Amygdala (tissue), 56 donors: ENCODE results near the gene TNIK.
A peak's percentile ranks its signal among the peaks of the same experiment; 100 is the strongest.

ENCODE experiments used
- DNase-seq, 56 donors: peaks; one replicate each; lab custom pipeline; 2025; lab: John Stamatoyannopoulos, UW

TNIK gene

GRCh38 chr3:171459942-171460724 is at the start of gene TNIK:
TNIK (minus strand) TSS chr3:171460405; CDS start chr3:171460063, 342 bp downstream.
- DNase-seq, result peak; percentile 32 to 97 (median 91)

- DNase-seq, result no peak
These were observed 48.5 kb upstream of the TNIK start for GRCh38 chr3:171508676-171509075.

GRCh38 chr3:171508206-171508605 is 48.0 kb upstream of the TNIK start:
- DNase-seq, result no peak

GRCh38 chr3:171506743-171507319 is 46.6 kb upstream of the TNIK start:
- no peak for DNase-seq

- DNase-seq, result no peak
These were observed 45.7 kb upstream of the TNIK start for GRCh38 chr3:171505822-171506333.

DNA sequence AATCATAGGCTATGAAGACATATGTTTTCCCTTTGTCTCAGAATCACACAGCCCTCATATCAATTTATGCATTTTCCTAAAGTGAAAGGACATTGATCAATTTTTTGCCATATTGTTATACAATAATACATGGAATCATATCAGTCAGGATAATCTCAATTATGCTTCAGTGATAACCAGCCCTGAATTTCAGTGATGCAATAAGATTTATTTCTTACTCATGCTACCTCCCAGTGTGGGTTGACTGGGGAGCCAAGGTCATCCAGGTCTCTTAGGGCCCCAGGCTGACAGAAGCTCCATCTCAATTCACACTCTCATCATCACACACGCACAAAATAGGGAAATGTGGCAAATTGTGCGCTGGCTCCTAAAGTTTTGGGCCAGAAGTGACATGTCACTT is 44.2 kb upstream of the TNIK start:
- DNase-seq, result no peak

DNA sequence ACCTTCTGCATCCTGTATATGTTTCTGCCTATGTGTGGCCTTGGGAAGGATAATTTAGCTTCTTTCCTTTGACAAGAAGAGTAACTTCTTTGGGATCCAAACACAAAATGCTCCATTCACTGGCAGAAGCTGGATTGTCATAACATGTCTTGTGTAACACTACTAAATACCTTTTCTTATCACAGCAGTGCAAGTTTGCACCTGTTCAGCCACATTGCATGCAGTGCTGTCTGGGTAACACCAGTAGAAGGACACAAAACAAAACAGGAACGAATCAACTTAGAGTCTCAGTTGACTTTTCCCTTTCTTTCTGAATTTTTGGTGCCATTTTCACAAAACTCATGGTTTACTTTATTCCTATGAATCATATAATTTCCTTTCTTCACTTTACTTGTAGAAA is 43.6 kb upstream of the TNIK start:
- no peak for DNase-seq

DNA sequence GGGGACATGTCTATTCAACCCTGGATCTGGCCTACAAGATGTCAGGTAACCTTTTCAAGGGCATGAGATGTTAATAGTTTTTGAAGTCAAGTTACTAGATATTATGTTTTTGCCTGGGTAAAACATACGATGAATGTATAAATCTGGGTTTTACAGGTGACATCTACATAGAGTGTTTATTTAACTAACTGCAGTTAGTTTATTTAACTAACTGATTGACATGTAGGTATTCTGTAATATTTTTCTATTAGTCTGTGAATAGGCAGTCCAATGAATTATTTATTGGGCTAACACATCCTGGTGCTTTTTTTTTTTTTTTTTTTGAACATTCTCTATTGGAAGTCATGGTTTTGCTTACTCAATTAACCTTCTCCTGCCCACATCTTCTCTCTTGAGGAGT is 38.7 kb upstream of the TNIK start:
- no peak for DNase-seq

DNA sequence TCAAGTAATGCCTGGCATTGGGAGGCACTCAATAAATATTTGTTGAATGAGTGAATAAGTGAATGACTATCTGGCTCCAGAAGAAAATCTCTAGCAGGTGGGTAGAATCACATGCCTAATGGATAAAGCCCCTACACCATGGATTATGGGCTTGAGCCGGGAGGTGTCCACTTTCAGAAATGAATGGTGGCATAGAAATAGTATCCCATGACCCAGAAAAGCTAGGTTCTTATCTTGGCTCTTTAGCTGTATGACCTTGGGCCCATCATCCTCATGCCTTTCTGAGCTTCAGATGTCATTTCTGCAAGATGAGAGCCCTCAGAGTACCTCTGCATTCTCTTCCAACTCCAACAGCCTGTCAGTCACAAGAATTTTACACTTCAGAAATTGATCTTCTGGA is 37.3 kb upstream of the TNIK start:
- DNase-seq, result no peak

DNA sequence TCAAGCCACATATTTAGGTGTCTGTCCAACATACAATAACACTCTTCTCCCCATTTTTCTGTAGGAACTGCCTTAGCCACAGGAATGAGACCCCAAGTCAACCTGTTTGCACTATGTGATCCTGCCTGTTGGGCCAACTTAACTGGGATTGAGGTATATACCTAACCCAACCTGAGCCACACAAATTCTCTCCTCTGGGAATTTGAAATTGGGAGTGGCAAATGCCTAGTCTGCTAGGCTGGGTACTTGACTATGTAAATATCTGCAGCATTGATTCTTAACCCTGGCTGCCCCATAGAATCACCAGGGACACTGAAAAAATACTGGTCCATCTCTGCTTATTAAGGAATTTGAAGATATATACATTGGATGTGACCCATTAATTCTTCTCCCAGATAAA is 35.2 kb upstream of the TNIK start:
- DNase-seq, result no peak

GRCh38 chr3:171494457-171495109 is 34.4 kb upstream of the TNIK start:
- DNase-seq, result no peak

DNA sequence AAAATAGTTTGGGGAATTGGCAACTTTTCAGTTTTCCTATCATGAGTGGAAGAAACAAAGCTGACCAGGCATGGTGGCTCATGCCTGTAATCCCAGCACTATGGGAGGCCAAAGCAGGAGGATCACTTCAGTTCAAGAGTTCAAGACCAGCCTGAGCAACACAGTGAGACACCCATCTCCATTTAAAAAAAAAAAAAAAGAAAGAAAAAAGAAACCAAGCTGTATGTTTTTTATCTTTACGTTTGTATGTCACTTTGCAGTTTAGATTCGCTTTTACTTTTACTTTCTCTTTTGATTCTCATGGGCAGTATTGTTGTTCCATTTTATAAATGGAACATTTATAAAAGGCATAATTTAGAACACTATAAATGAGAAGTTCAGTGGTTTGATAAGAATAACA is 31.2 kb upstream of the TNIK start:
- DNase-seq, result no peak

DNA sequence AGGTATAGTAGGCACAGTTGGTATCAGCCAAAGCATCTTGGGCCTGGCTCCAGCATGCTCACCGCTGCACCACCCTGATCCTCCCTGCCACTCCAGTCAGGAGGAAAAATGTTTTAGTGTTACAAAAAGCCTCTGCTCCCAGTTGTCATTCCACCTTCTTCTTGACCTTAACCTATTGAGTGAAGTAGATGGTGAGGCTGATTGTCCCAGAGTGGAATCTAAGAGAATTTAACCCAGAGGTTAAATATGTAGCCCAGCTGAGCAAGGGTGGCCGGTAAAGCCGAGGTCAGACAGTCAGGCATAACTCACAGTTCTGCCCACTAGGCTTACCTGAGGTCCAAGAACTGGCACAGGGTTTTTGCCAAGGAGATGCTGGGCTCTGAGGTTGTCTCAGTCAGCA is 30.7 kb upstream of the TNIK start:
- no peak for DNase-seq

DNA sequence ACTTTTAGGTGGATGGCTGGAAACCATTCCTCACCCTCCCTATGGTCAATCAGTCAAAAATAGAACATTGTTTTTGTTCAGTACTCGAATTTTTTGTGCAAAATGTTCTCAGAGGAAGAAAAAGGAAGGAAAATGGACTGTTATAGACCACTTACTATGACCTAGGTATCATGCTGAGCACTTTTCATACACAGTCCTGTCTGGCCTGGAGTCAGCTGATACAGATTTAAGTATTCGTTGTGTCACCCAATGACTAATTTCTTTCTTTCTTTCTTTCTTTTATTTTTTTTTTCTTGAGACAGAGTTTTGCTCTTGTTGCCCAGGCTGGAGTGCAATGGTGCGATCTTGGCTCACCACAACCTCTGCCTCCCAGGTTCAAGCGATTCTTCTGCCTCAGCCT is 29.1 kb upstream of the TNIK start:
- no peak for DNase-seq

DNA sequence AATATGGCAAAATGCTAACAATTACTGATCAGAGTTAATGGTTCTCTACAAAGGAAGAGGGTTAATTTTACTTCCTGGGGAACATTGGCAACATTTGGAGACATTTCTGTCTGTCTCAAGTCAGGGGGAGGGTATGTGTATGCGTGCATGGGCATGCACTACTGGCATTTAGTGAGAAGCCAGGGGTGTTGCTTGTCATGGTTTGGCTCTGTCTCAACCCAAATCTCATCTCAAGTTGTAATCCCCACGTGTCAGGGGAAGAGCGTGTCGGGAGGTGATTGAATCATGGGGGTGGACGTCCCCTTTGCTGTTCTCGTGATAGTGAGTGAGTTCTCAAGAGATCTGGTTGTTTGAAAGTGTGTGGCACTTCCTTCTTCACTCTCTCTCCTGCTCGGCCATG is 28.3 kb upstream of the TNIK start:
- no peak for DNase-seq

DNA sequence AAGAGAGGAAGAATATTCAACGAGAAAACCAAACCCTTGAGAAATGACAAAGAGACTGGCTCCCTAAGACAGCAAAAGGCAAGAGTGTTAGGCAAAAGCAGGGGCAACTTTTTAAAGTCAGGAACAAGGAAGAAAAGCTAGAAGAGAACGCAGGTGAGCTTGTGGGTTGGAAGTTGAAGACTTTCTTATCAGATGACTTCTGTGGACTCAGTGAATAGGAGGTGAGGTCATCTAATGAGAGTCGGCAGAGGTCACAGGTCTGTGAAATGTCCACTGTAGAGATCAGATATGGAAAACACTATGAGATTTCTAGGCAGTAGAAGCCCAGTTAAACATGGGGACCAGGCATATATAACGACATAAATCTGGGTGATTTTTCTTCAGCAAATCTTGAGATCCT is 27.2 kb upstream of the TNIK start:
- no peak for DNase-seq

- no peak for DNase-seq
These were observed 25.1 kb upstream of the TNIK start for GRCh38 chr3:171485338-171485737.

- no peak for DNase-seq
These were observed 20.8 kb upstream of the TNIK start for GRCh38 chr3:171481011-171481410.

GRCh38 chr3:171480526-171480925 is 20.3 kb upstream of the TNIK start:
- no peak for DNase-seq

DNA sequence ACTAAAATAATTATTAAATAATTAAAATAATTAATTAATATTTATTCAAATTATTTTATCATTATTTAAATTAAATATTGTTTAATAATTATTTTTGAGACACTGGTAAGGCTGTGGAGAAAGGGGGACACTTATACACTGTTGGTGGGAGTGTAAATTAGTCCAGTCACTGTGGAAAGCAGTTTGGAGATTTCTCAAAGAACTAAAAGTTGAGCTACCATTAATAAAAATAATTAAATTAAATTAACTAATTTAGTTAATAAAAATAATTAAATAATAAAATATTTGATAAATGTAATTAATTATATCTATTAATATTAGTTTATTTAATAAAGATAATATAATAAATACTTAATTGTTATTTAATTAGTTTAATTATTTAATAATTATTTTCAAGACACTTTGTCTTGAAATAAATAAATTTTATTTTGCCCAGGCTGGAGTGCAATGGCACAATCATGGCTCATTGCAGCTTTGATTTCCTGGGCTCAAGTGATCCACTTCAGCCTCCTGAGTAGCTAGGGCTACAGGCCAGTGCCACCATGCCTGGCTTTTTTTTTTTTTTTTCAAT is 16.4 kb upstream of the TNIK start:
- no peak for DNase-seq

DNA sequence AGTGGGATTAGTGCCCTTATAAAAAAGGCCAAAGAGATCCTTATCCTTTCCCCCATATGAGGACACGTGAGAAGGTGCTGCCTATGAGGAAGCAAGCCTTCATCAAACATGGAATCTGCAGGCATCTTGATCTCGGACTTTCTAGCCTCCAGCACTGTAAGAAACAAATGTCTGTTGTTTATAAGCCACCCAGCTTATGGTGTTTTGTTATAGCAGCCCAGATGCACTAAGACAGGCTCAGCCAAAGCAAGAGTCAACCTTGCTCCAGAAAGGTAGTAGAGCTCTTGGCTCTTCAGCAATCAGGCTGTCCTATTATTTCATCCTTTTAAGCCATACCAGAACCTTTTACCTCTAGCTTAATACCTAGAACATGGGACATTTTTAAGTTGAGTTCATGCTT is 12.3 kb upstream of the TNIK start:
- DNase-seq, result no peak
